Astrocyte (in vitro differentiated cells and primary cell): ENCODE measurements around the gene PTPRT. TPM values are rescaled to one million over a fixed set of nuclear protein-coding genes. Genes with fewer than 3 reads are reported as not detected.

Source experiments
- DNase-seq: peaks from one replicate; pipeline ENCODE4 v3.0.0-alpha.2; 2010; ENCODE audit warnings: low read depth
- FAIRE-seq: peaks from 2 replicates; lab custom pipeline; 2011; peaks lifted over from hg19 to GRCh38; lab: Jason Lieb, UNC
- H2AFZ ChIP-seq: 2 replicates; pipeline ENCODE4 v1.6.0; 2012; ENCODE audit warnings: low read depth, low read length, inconsistent platforms
- H3K27ac ChIP-seq: 2 replicates; pipeline ENCODE4 v1.5.1; 2011; ENCODE audit warnings: low read depth, low read length, inconsistent platforms
- H3K27me3 ChIP-seq: 2 replicates; pipeline ENCODE4 v1.6.0; 2011; ENCODE audit warnings: low read length, inconsistent platforms; ENCODE audit not compliant: insufficient read depth
- H3K36me3 ChIP-seq: 2 replicates; pipeline ENCODE4 v1.5.1; 2011; ENCODE audit warnings: low read length, inconsistent platforms; ENCODE audit not compliant: insufficient read depth
- H3K4me1 ChIP-seq: 2 replicates; pipeline ENCODE4 v1.5.1; 2011; ENCODE audit warnings: low read length, inconsistent platforms; ENCODE audit not compliant: insufficient read depth
- H3K4me2 ChIP-seq: 2 replicates; pipeline ENCODE4 v1.6.0; 2012; ENCODE audit warnings: low read length, inconsistent platforms
- H3K4me3 ChIP-seq: 2 replicates; pipeline ENCODE4 v1.5.1; 2011; ENCODE audit warnings: low read depth, mild to moderate bottlenecking, low read length, inconsistent platforms; ENCODE audit not compliant: insufficient read depth
- H3K79me2 ChIP-seq: 2 replicates; pipeline ENCODE4 v1.6.0; 2012; ENCODE audit warnings: mild to moderate bottlenecking, low read length, inconsistent platforms; ENCODE audit not compliant: insufficient read depth
- H3K9ac ChIP-seq: 2 replicates; pipeline ENCODE4 v1.6.0; 2012; ENCODE audit warnings: mild to moderate bottlenecking, low read length, inconsistent platforms
- H3K9me3 ChIP-seq: 2 replicates; pipeline ENCODE4 v1.5.1; 2012; ENCODE audit warnings: low read depth, mild to moderate bottlenecking, low read length, inconsistent platforms; ENCODE audit not compliant: insufficient read depth
- H4K20me1 ChIP-seq: 2 replicates; pipeline ENCODE4 v1.6.0; 2012; ENCODE audit warnings: low read length, inconsistent platforms; ENCODE audit not compliant: insufficient read depth
- H3K27ac Mint-ChIP-seq: one replicate; pipeline ENCODE4 v1.8.0; 2021; ENCODE audit warnings: mild to moderate bottlenecking, mixed read lengths; ENCODE audit not compliant: unreplicated experiment
- H3K27me3 Mint-ChIP-seq: one replicate; pipeline ENCODE4 v1.8.0; 2021; ENCODE audit warnings: low read depth, mixed read lengths; ENCODE audit not compliant: unreplicated experiment
- H3K36me3 Mint-ChIP-seq: one replicate; pipeline ENCODE4 v1.8.0; 2021; ENCODE audit warnings: low read depth, mixed read lengths; ENCODE audit not compliant: unreplicated experiment
- H3K4me1 Mint-ChIP-seq: one replicate; pipeline ENCODE4 v1.8.0; 2021; ENCODE audit warnings: low read depth, mixed read lengths; ENCODE audit not compliant: unreplicated experiment
- H3K4me3 Mint-ChIP-seq: one replicate; pipeline ENCODE4 v1.8.0; 2021; ENCODE audit warnings: mild to moderate bottlenecking, moderate library complexity, mixed read lengths; ENCODE audit not compliant: unreplicated experiment
- H3K9me3 Mint-ChIP-seq: one replicate; pipeline ENCODE4 v1.8.0; 2021; ENCODE audit warnings: mild to moderate bottlenecking, mixed read lengths; ENCODE audit not compliant: unreplicated experiment
- EZH2 ChIP-seq: IDR thresholded peaks from 2 replicates; pipeline ENCODE4 v1.6.1; 2012; ENCODE audit warnings: mild to moderate bottlenecking, low read length, inconsistent platforms; ENCODE audit not compliant: insufficient read depth
- total RNA-seq: library from RNA; stranded (reverse); gene quantifications from 2 replicates; pipeline ENCODE4 v1.2.1, GENCODE V29; 2021
- TF ChIP-seq, protein P1 (sequence below): IDR thresholded peaks from 2 replicates; pipeline ENCODE4 v1.5.1; 2011; ENCODE audit warnings: low read depth, mild to moderate bottlenecking, inconsistent platforms, low read length, moderate library complexity; ENCODE audit not compliant: insufficient read depth

PTPRT gene
- total RNA-seq, 1 donor from 2014 or later, result 0.25 TPM

DNA sequence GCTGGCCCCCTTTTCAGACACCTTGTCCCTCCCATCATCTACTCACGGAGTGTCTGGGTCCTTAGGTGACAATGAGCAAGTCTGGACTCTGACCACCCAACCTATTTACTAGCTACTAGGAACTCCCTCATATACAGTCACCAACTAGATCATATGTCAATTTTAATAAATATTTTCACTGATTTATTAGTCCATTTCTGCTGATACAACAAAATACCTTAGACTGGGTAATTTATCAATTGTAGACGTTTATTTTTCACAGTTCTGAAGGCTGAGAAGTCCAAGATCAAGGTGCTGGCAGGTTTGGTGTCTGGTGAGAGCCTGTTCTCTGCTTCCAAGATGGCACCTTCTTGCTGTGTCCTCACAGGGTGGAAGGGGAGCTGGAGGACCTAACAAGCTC, 229.7 kb downstream of the PTPRT start:
- Mint-ChIP-seq H3K36me3 (no peaks in the 10 kb centered on the region), H3K27ac (no peak overlapping the region), H3K4me1 (peaks cover 2% of the 10 kb centered on the region), H3K4me3 (no peak overlapping the region), H3K9me3 (peaks cover 12% of the 10 kb centered on the region), H3K27me3 (no peaks in the 10 kb centered on the region)
- H3K4me1 ChIP-seq, result no peaks in the 10 kb centered on the region
- no peaks in the 10 kb centered on the region for H3K9me3 ChIP-seq
- H3K4me2 ChIP-seq, result no peak overlapping the region
- DNase-seq, result no peak
- H3K4me3 ChIP-seq, result no peak overlapping the region
- H3K9ac ChIP-seq, result no peak overlapping the region
- no peak overlapping the region for H3K27ac ChIP-seq
- TF ChIP-seq, protein P1, sequence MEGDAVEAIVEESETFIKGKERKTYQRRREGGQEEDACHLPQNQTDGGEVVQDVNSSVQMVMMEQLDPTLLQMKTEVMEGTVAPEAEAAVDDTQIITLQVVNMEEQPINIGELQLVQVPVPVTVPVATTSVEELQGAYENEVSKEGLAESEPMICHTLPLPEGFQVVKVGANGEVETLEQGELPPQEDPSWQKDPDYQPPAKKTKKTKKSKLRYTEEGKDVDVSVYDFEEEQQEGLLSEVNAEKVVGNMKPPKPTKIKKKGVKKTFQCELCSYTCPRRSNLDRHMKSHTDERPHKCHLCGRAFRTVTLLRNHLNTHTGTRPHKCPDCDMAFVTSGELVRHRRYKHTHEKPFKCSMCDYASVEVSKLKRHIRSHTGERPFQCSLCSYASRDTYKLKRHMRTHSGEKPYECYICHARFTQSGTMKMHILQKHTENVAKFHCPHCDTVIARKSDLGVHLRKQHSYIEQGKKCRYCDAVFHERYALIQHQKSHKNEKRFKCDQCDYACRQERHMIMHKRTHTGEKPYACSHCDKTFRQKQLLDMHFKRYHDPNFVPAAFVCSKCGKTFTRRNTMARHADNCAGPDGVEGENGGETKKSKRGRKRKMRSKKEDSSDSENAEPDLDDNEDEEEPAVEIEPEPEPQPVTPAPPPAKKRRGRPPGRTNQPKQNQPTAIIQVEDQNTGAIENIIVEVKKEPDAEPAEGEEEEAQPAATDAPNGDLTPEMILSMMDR, result no peak
- TF ChIP-seq EZH2, result no peak
- no peaks in the 10 kb centered on the region for H3K79me2 ChIP-seq
- H4K20me1 ChIP-seq, result no peaks in the 10 kb centered on the region
- FAIRE-seq, result no peak
- no peak overlapping the region for H2AFZ ChIP-seq
- no peaks in the 10 kb centered on the region for H3K36me3 ChIP-seq
- H3K27me3 ChIP-seq, result no peaks in the 10 kb centered on the region

DNA sequence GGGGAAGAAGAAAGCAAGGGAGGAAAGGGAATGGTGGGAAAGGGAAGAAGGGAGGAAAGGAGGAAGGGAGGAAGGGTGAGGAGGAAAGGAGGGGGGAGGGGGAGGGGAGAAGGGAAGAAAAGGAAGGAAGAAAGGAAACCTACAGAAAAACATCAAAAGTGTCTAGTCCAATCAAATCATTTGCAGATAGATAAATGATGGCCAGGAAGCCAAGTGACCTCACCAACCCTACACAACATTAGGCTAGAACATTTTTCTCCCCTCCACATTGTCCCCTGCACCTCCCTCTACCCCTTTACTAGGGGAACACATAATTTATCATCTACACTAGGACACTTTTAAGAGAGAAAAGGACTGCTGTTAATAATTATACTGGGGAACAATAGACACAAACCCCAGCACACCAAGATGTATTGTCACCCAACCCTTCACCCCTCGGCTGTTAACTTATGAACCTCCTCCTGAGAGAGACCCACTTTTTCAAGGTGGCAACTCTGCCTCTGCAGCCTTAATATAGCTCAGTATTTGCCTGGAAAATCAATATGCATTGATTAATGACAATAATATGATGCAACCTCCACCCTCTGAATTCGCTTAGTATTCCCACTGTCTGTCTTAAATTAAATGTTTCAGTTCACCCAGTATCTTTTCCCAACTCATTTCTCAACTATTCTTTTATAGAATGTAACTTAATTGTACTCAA, 231.2 kb downstream of the PTPRT start:
- Histone ChIP-seq H3K4me1 (no peaks in the 10 kb centered on the region), H3K4me2 (no peak overlapping the region), H3K9ac (no peak overlapping the region), H3K27ac (no peak overlapping the region), H3K36me3 (no peaks in the 10 kb centered on the region), H3K79me2 (no peaks in the 10 kb centered on the region), H4K20me1 (no peaks in the 10 kb centered on the region), H3K27me3 (no peaks in the 10 kb centered on the region), H2AFZ (no peak overlapping the region), H3K9me3 (no peaks in the 10 kb centered on the region), H3K4me3 (no peak overlapping the region)
- no peak for DNase-seq
- Mint-ChIP-seq H3K9me3 (peaks cover 12% of the 10 kb centered on the region), H3K27me3 (no peaks in the 10 kb centered on the region), H3K27ac (no peak overlapping the region), H3K36me3 (no peaks in the 10 kb centered on the region), H3K4me3 (no peak overlapping the region), H3K4me1 (no peaks in the 10 kb centered on the region)
- FAIRE-seq, result no peak
- no peak for TF ChIP-seq EZH2
- TF ChIP-seq, protein P1, result no peak

DNA sequence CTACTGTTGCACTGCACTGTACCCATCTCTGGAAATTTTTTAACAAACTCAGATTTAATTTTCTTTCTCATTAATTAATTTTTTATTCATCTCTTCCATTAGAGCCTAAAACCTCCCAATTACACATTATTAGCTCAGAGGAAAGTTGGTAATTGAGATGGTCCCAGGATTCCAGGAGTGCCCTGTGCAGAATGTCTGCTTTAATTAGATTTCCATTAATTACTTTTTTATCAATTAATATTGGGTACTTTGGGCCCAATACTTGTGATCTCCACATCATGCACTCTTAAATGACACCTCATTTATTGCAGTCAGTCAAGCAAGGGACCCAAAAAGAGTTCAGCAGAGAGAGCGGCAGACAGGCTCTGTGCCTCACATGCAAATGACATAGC, 232.0 kb downstream of the PTPRT start:
- TF ChIP-seq EZH2, result no peak
- TF ChIP-seq, protein P1, result no peak
- Histone ChIP-seq H3K4me3 (no peak overlapping the region), H3K36me3 (no peaks in the 10 kb centered on the region), H4K20me1 (no peaks in the 10 kb centered on the region), H3K27ac (no peak overlapping the region), H2AFZ (no peak overlapping the region), H3K4me2 (no peak overlapping the region), H3K27me3 (no peaks in the 10 kb centered on the region), H3K9ac (no peak overlapping the region), H3K79me2 (no peaks in the 10 kb centered on the region), H3K9me3 (no peaks in the 10 kb centered on the region), H3K4me1 (no peaks in the 10 kb centered on the region)
- Mint-ChIP-seq H3K27ac (no peak overlapping the region), H3K9me3 (peaks cover 15% of the 10 kb centered on the region), H3K4me3 (no peak overlapping the region), H3K27me3 (no peaks in the 10 kb centered on the region), H3K4me1 (no peaks in the 10 kb centered on the region), H3K36me3 (no peaks in the 10 kb centered on the region)
- FAIRE-seq (no peak), DNase-seq (no peak)
